HG03565 (cell line): ENCODE data around the gene RIMBP2.

Experiments
- ATAC-seq: cut with Tn5 transposase; IDR thresholded peaks from one replicate; pipeline ENCODE4 v1.9.1; 2021; ENCODE audit warnings: mild to moderate bottlenecking, moderate library complexity; ENCODE audit not compliant: unreplicated experiment

The RIMBP2 gene

GRCh38 chr12:130401703-130402102, 314.4 kb downstream of the RIMBP2 start:
- ATAC-seq, result no peak

DNA sequence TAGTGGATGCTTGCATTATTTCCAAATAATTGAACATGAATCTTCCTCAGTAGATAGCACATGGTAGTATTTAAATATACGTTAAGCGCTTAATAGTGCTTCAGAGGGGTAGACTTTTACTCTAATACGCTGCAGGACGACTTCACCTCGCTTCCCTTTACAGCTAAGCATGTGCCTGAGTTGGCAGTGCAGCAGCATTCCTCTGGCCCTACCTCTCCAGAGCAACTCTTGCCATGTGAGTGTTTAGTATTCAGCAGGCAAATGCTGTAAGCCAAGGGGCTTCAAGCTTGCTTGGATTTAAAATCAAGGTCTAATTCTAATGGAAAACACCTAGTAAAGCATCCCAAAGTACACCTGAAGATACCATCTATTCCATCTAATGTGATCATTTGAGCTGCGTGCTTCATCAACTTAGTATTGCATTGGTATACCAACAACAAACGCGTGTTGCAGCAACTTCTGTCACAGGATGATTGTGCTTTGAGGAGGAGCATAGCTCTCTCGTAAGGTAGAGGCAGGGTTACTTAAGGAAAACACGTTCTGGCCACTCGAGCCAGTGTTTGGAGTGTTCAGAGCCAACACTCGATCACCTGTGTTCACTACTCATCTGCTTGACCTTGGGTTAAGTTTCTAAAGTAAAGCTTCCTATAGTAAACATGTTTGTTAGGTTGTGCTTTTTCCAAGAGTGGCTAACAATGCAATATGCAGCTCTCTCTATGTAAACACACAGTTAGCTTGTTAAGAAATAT, 317.8 kb downstream of the RIMBP2 start:
- no peak for ATAC-seq

DNA sequence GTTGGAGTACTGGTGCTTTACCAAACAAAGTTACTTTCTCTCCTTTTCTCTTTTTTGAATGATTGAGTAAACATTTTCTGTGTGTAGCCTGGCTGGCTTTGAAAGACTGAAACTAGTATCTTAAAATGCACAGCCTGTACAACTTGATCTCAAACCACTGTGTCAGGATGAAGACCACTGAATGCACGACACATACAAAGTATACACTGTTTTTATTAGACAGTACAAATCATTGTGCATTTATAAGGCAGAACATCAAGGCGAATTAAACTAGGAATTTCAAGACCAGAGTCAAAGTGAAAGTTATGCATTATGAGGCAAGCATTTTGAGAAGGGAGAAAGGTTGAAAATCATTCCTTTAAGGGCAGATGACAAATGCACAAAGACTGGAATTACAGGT, 319.4 kb downstream of the RIMBP2 start:
- no peak for ATAC-seq

- no peak for ATAC-seq
These were observed 321.2 kb downstream of the RIMBP2 start for GRCh38 chr12:130394906-130395305.

DNA sequence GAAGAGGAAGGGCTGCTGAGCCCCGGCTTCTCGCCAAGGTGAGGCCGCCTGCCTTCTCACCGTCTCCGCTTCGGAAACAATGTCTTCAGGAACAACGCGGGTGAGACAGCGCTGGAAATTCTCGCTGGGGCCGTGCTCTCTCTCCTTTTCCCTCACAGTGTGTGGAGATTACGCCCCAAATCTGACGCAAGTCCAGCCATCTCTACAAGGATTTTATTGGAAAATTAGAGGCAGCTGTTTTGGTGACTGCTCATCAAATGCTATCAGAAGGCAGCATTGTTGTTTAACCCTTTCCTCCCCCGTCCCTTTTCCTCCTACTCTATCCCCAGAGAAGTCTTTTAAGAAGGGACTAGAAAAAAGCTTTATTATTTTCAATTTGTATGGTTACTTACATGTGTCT, 324.9 kb downstream of the RIMBP2 start:
- no peak for ATAC-seq

GRCh38 chr12:130385193-130385592, 330.9 kb downstream of the RIMBP2 start:
- ATAC-seq, result no peak

DNA sequence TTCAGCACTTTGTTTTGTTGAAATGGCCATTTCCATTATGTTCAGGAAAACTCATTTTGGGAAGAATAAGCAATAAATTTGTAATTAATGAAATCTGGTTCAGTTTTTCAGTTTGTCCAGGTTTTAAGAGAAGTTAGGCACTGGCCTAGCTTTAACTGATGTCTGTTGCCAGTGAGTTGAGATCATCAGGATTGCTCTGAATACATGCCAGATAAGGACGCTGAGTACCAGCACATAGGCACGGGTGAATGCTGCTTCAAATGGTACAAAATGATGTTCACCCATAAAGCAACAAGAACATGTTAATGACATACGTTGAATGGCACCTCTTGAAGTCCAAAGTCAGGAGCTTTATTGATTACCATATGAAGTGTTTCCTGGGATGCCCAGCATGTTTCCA, 331.9 kb downstream of the RIMBP2 start:
- ATAC-seq, result no peak

DNA sequence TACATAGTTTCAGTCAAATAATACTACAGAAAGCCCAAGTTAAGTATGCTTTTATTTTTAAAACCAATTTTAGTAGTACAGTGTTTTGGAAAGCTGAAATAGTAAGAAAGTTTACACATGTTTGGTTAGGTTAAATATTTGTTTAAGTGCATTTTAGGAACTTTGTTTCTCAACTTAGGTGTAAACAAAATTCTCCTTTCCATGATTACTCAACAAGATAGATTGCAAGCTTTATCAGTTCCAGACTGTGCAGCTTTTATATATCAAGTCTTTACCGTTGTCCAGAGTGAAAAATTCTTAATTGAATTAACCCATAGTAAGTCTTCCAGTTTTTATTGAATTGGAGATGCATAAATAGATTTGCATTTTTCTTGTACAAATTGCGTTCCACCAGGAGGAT, 333.3 kb downstream of the RIMBP2 start:
- no peak for ATAC-seq

DNA sequence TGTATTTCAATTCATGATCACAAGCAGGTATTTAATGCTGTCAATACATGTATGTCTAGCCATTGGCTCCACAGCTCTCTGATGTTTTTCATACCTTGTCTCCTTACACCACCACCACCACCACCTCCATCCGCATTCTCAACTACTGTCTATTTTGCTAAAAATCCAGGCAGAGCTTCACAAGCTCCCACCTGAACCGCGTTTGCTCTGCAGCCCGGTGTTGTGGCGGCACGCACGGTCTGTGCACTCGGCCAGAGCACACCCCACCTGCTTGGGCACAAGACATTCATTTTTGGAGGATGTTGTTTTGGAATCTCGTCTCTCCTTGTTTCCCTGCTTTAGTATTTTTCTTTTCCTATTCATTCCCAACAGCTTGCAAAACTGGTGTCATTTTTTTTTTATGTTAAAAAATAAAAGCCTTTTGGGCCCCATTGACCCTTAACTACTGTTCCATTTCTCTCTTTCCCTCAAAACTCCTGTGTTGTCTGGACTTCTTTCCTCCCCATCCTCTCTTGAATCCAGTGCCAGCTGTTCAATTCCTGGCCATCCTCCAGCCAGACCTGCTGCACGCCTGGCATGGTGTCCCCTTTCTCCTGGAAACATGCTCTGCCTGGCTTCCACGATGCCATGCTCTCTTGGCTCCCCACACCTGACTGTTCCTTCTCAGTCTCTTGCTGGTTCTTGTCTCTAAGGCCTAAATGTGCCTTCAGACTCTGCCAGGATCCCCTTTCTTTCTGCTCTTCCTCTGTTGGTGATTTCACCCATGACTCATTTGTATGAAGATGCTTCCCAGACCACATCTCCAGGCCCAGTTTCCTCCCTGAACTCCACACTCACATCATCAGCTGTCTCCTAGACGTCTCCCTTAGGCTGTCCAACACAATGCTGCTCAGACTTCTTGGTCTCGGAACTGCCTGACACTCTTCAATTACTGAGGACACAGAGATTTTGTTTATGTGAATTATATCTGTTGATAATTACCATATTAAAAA, 340.5 kb downstream of the RIMBP2 start:
- no peak for ATAC-seq

- ATAC-seq, result no peak
These were observed 342.0 kb downstream of the RIMBP2 start for GRCh38 chr12:130374083-130374482.

DNA sequence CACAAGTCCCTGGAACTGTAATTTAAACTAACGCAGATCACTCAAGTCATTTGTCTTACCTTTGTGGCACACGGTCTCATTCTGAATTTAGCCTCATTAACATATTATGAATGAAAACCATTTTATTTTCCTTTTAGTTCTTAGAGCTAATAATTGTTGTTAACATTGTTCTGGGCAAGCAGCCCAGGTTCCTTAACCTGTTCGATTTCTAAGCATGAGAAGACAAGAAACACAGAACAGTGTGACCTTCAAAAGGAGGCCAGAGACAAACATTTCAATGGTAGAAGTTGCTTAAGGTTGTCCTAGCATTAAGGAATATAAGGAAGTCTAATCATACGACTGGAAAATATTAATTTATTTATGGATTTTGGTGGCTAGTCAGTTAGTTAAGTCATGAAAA, 343.2 kb downstream of the RIMBP2 start:
- ATAC-seq, result no peak

DNA sequence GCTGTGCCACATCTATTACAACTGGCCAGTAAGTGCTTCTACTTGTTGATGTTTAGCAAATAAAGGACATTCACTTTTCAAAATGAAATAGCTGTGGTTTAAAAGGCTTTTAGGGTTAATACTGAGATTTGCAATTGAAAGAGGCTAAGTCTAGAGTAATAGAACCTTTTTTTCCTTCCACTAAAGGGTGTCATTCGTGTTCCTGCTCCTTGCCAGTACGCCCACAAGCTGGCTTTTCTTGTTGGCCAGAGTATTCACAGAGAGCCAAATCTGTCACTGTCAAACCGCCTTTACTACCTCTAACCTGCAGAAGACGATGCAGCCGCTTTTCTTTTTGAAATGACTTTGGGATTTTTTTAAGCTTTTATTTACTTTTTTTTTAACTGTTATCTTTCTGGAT, 344.8 kb downstream of the RIMBP2 start:
- ATAC-seq, result no peak

DNA sequence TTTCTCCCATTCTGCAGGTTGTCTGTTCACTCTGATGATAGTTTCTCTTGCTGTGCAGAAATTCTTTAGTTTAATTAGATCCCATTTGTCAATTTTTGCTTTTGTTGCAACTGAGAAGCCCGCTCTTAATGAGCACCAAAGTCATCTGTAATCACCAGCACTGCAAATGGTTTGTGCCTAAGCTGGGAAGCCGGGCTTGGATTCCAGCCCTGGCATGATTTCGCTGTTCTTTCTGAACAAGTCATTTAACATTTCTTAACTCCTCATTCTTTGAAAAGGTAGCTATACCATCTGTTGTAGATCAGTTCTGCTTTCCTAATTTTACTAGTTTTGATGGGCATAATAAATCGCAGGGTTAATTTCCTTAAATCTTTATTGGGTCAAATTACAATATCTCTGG, 346.3 kb downstream of the RIMBP2 start:
- no peak for ATAC-seq

DNA sequence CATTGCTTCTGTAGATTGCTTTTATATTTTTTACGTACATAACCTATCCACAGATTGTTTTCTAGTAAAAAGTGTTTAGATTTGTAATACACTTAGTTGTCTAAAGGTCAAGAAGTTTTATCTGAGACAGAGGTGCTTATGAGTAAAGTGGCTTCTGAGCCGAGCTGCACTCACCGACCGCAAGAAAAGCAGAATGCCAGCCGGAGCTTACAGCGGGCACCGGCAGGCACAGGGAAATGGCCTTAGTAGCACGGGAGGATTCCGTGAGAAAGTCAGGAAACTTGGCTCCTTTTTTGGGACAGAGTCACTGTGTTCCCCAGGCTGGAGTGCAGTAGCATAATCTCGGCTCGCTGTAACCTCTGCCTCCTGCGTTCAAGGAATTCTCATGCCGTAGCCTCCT, 348.6 kb downstream of the RIMBP2 start:
- ATAC-seq, result no peak

GRCh38 chr12:130367003-130367402, 349.1 kb downstream of the RIMBP2 start:
- no peak for ATAC-seq

DNA sequence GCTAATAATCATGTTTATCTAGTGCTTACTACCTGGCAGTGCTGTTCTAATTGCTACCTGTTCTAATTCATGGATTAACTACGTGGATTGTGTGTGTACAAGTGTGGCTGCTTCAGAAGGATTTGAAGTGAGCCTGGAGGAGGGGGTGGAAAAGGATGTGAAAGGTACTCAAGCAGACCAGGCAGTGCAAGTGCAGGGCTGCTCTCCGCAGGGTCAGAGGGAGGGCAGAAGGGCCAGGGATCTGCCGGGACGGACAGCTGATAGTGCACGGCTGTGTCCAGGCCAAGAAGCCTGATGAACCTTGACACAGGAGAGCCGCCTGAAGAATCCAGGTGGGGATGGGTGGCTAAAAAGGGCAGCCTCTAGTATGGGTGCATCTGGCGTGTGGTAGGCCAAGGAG, 349.9 kb downstream of the RIMBP2 start:
- no peak for ATAC-seq

- ATAC-seq, result no peak
These were observed 351.5 kb downstream of the RIMBP2 start for GRCh38 chr12:130364578-130364977.

GRCh38 chr12:130362060-130362459, 354.0 kb downstream of the RIMBP2 start:
- no peak for ATAC-seq

- no peak for ATAC-seq
These were observed 358.3 kb downstream of the RIMBP2 start for GRCh38 chr12:130357729-130358330.

DNA sequence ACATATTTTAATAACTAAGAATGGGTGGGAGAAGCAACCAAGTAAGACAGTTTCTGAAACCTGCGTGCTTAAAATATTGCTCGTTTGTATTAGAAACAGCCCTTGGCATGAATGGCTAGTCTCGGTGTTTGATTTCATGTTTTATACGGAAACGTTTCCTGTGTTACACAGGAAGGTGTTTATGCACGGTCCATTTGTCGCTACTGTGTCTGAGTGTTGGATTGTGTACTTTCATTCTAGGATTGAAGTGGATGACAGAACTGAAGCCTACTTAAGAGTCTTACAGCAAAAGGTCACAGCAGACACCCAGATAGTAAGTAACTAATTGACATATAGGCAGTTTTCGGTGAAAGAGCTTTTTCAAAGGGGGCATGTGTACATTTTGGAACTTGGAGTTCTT, 358.9 kb downstream of the RIMBP2 start:
- ATAC-seq, result no peak

DNA sequence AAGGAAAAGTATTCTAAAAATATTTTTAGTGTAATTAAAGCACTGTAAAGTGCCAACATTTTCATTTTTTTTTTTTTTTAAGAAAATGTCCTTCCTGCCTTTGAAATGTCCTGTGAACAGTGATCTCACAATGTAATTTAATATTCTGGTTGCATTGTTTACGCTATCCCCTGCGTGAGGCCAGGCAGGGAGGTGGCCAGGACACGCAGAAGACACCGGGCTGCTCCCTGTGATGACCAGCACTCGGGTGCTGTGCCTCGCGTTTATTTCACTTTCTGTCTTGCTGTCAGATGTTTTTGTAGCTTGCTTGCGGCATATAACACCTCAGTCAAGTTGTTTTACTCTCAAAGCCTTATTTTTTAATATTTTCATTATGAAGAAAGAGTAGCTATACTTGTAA, 359.9 kb downstream of the RIMBP2 start:
- ATAC-seq, result no peak

GRCh38 chr12:130354407-130354806, 361.7 kb downstream of the RIMBP2 start:
- no peak for ATAC-seq
